Esophagus squamous epithelium (tissue), 5 donors: ENCODE measurements around the gene APMAP. TPM values are rescaled to one million over a fixed set of nuclear protein-coding genes. Genes with fewer than 3 reads are reported as not detected.

ENCODE experiments used
- DNase-seq: peaks from one replicate; lab custom pipeline; 2025; lab: John Stamatoyannopoulos, UW
- H3K27ac ChIP-seq, 4 donors: fragments of 200-600 bp; sonication (generic); one replicate each; pipeline ENCODE4 v1.5.1; 2016 to 2019; ENCODE audit warnings: mild to moderate bottlenecking in 1 of 4
- H3K27me3 ChIP-seq, 4 donors: fragments of 200-600 bp; sonication (generic); 1 replicate in 3 of 4; 2 replicates in 1 of 4; pipeline versions ENCODE4 v1.5.1 to v1.6.0; 2017 to 2021; ENCODE audit warnings: antibody characterized with exemption in 1 of 4
- H3K36me3 ChIP-seq, 3 donors: fragments of 200-600 bp; sonication (generic); one replicate each; pipeline ENCODE4 v1.5.1; 2016 to 2019
- H3K4me1 ChIP-seq, 3 donors: fragments of 200-600 bp; sonication (generic); one replicate each; pipeline ENCODE4 v1.5.1; 2017 to 2019
- H3K4me3 ChIP-seq, 4 donors: fragments of 200-600 bp; sonication (generic); 1 replicate in 3 of 4; 2 replicates in 1 of 4; pipeline ENCODE4 v1.5.1; 2016 to 2019; ENCODE audit warnings: mild to moderate bottlenecking in 2 of 4, moderate library complexity in 1 of 4
- H3K9me3 ChIP-seq, 3 donors: fragments of 200-600 bp; sonication (generic); one replicate each; pipeline ENCODE4 v1.5.1; 2016 to 2019
- CTCF ChIP-seq, 6 experiments: fragments of 450-650 bp in 4 of 6; fragments of 200-600 bp in 2 of 6; sonication (generic) in 2 of 6; IDR thresholded peaks; one replicate each; pipeline ENCODE4 v1.5.1; 2016 to 2019; ENCODE audit warnings: antibody characterized with exemption in 6 of 6, mild to moderate bottlenecking in 4 of 6, moderate library complexity in 4 of 6
- POLR2A ChIP-seq, 4 donors: fragments of 450-650 bp; IDR thresholded peaks; one replicate each; pipeline ENCODE4 v1.6.1; 2017; ENCODE audit warnings: antibody characterized with exemption in 4 of 4, mild to moderate bottlenecking in 4 of 4, moderate library complexity in 3 of 4
- WGBS, 2 donors: methylation state at CpG; one replicate each; pipeline ENCODE4 v1.1.5; 2018; 5-methylcytosine and 5-hydroxymethylcytosine counted together
- intact Hi-C: fragments of 100-400 bp; cut with DNase I; formaldehyde crosslinking; loops from one replicate; pipeline ENCODE4 v1.15.0; 2022
- total RNA-seq, 4 donors: library from RNA; depleted of rRNA; stranded (reverse); fragments of >200 nt; gene quantifications; one replicate each; pipeline ENCODE4 v1.1.0, GENCODE V29; 2016
- donor health status: DM: yes; HTN: yes; CAD: no.

Gene APMAP
- total RNA-seq, 4 donors from 2014 or later, result 16.7 to 38.4 (median 25.6) TPM

- Histone ChIP-seq H3K27me3 (no peaks in the 10 kb centered on the region), H3K27ac (no peak overlapping the region), H3K4me1 (peaks cover 0 to 25% (median 0%) of the 10 kb centered on the region in 3 donors), H3K36me3 (peaks cover 0 to 84% (median 25%) of the 10 kb centered on the region in 3 donors), H3K9me3 (no peaks in the 10 kb centered on the region), H3K4me3 (no peak overlapping the region)
- intact Hi-C loops, result no loop called here
- TF ChIP-seq POLR2A (IDR thresholded peaks at IDR 0.05) (no peak), CTCF (IDR thresholded peaks at IDR 0.05) (no peak)
- DNase-seq, result no peak
- WGBS, 2 donors, result 99% methylated on average over 12 to 15 of the region's 22 CpGs
Measured at GRCh38 chr20:25007491-25008305, 15.1 kb upstream of the APMAP start.

GRCh38 chr20:25006431-25007167 lies 14.0 kb upstream of the APMAP start:
- no peak overlapping the region for H3K4me3 ChIP-seq
- no peaks in the 10 kb centered on the region for H3K9me3 ChIP-seq
- H3K27ac ChIP-seq, result peak overlapping the region in 3 of 4 donors; percentile 17 to 67 (median 17)
- TF ChIP-seq POLR2A (IDR thresholded peaks at IDR 0.05) (no peak), CTCF (IDR thresholded peaks at IDR 0.05) (no peak)
- 82 to 92% methylated on average over 3 to 12 of the region's 12 CpGs for WGBS, 2 donors
- no peak for DNase-seq
- no peaks in the 10 kb centered on the region for H3K27me3 ChIP-seq
- H3K36me3 ChIP-seq, result peaks cover 0 to 73% (median 18%) of the 10 kb centered on the region in 3 donors
- H3K4me1 ChIP-seq, result peaks cover 0 to 25% (median 0%) of the 10 kb centered on the region in 3 donors
- intact Hi-C loops, result no loop called here

GRCh38 chr20:25005661-25006060 lies 13.1 kb upstream of the APMAP start:
- no peaks in the 10 kb centered on the region for H3K27me3 ChIP-seq
- 63 to 82% methylated on average over 2 to 3 of the region's 8 CpGs for WGBS, 2 donors

GRCh38 chr20:25005220-25005619 lies 12.7 kb upstream of the APMAP start:
- Histone ChIP-seq H3K4me3 (no peak overlapping the region), H3K36me3 (peaks cover 0 to 59% (median 14%) of the 10 kb centered on the region in 3 donors), H3K27me3 (no peaks in the 10 kb centered on the region), H3K4me1 (peaks cover 0 to 35% (median 5%) of the 10 kb centered on the region in 3 donors), H3K9me3 (no peaks in the 10 kb centered on the region), H3K27ac (peak overlapping the region in 2 of 4 donors; percentile 50 to 67)
- WGBS, 2 donors, result 60% methylated on average over 2 of the region's 2 CpGs
- DNase-seq, result no peak
- intact Hi-C loops, result no loop called here
- TF ChIP-seq POLR2A (IDR thresholded peaks at IDR 0.05), result no peak
- no peak for TF ChIP-seq CTCF (IDR thresholded peaks at IDR 0.05)

More at GRCh38 chr20:25005661-25006060, 13.1 kb upstream of the APMAP start:
- Histone ChIP-seq H3K4me3 (no peak overlapping the region), H3K4me1 (peaks cover 0 to 30% (median 4%) of the 10 kb centered on the region in 3 donors), H3K36me3 (peaks cover 0 to 63% (median 14%) of the 10 kb centered on the region in 3 donors), H3K27ac (peak overlapping the region in 2 of 4 donors; percentile 50 to 67), H3K9me3 (no peaks in the 10 kb centered on the region)
- no peak for DNase-seq
- TF ChIP-seq POLR2A (IDR thresholded peaks at IDR 0.05) (no peak), CTCF (IDR thresholded peaks at IDR 0.05) (no peak)
- intact Hi-C loops, result no loop called here
